Dermis microvascular lymphatic vessel endothelial cell (primary cell): Measurements from ENCODE around the gene TBC1D8B. TPM values are rescaled to one million over a fixed set of nuclear protein-coding genes. Genes with fewer than 3 reads are reported as not detected.
A peak's percentile ranks its signal among the peaks of the same experiment; 100 is the strongest.

Experiments used
- DNase-seq, 2 donors: peaks; one replicate each; pipeline versions ENCODE4 v3.0.0 to v3.0.0-alpha.2; 2010; ENCODE audit warnings: low read depth in 2 of 2
- total RNA-seq: library from RNA; depleted of rRNA; stranded (reverse); fragments of >200 nt; gene quantifications from 2 replicates; pipeline ENCODE4 v1.2.1, GENCODE V29; 2014

The TBC1D8B gene
- total RNA-seq, 1 donor from 2014 or later, result 2.4 TPM

DNA sequence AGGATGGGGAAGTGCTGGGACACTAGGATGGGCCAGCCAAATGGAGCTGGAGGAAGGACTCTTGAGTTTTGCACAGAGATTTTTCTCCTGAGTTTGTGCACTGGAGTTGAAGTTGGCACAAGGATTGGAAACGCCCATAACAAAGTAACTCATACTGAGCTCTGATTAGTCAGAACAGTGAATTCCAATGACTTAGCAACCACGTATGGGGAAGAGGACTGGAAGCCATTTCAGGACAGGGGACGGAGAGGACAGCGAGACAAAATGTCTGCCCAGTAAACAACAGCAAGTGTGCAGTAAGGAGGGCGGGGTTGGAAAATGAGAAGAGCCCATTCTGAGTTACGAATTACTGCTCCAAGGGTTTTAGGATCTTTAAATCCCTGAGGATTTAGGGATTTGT, 94.8 kb downstream of the TBC1D8B start:
- DNase-seq, result no peak

DNA sequence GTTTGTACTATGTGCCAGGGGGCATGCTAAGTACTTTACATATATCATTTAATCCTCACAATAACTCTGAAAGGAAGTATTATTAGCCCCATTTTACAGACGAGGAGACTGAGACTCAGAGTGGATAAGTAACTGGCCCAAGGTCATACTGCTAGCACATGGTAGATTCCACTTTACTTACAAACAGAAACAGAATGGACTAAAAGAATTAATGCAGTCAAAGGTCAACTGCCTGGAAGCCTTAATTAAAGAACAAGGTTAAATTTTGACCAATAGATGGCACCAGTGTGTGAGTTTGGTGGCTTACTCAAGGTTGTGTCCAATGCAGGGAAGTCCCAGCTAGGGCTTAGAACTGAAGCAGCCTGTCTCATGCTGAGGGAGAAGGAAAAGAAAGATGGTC, 96.0 kb downstream of the TBC1D8B start:
- peak; percentile 11 to 46 for DNase-seq

DNA sequence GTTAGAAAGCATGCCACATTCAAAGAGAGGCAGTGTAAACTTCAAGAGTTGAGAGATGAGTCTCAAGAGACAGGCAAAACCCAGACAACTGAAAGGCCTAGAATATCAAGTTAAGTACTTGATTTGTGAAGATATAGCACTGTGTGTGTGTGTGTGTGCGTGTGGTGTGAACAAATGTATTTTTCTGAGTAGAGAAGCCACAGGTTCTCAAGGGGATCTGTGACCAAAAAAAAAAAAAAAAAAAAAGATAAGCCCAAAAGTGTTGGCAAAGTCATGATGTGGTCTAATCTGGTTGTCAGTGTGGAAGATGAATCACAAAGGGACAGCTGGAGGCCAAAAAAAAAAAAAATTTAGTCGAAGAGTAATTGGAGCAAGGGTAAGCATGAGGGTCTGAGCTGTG, 96.8 kb downstream of the TBC1D8B start:
- no peak for DNase-seq

DNA sequence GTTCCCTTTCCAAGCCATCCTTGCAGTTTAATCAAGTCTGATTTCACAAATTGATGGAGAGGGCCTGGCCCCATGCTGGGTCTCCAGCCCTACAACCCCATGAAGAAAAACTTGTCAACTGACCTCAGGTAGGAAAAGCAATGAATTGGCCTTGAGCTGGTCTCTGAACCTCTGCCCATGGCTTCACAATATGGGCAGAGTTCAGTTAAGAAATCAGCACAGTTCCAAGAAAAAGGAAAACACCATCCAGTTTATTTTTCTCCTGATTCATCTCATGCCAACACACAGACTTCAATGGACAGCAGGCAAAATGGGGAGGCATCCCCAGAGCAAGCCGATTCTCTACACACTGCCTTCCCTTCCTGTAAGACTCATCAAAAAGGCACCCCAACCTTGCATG, 97.4 kb downstream of the TBC1D8B start:
- DNase-seq, result no peak

DNA sequence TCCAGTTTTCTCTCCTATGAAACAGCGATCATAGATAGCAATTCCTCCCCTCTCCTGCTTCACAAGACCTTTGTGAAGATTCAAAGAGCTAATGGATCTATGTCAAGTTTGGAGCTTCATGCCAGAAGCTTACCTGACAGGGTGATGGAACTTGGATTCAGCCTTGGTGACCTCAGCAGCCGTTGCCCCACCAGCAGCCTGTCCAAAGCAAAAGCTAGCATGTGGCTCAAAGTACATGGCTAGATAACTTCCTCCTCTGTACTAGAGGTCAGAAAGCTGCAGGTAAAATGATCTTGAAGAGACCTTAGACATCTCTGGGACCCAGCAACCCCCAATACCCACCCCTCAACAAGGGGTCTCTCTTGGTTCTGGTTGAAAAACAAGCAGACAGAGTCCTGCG, 98.9 kb downstream of the TBC1D8B start:
- no peak for DNase-seq

DNA sequence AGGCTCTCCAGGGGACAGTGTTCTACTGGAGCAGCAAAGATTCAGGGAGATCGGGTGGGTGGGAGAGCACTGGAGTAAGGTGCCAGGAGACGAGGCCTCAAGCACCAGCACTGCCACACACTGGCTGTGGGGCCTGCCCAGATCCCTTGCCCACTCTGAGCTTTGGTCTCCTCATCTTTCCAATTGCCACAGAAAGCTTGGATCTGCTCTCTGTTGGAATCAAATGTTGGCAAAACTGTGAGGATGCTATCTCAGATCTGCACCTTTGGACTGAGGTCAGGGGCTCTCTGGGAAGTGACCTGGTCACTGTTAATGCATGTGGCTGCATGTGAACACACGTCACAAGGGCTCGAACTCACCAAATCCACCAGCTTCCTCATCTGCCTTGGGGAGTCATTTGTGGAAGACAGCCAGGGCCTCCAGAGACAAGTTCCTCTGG, 99.3 kb downstream of the TBC1D8B start:
- DNase-seq, result no peak

DNA sequence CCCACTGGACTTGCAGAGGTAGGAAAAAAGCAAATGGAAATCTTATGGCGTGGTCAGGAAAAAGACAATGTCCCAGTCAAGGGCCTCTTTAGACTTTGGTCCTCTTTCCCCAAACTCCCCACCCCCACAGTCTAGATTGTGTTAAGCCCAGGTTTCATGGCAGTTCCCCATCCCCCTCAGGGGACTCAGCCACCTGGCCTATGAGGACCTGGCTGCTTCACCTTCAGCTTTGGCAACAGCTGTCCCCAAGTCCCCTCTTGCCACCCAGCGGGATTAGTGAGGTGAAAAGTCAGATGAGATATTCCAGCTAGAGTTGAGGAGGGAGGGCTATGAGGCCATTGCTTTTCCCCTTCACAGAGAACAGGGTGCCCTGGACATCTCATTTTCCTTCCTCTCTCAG, 100.2 kb downstream of the TBC1D8B start:
- no peak for DNase-seq

DNA sequence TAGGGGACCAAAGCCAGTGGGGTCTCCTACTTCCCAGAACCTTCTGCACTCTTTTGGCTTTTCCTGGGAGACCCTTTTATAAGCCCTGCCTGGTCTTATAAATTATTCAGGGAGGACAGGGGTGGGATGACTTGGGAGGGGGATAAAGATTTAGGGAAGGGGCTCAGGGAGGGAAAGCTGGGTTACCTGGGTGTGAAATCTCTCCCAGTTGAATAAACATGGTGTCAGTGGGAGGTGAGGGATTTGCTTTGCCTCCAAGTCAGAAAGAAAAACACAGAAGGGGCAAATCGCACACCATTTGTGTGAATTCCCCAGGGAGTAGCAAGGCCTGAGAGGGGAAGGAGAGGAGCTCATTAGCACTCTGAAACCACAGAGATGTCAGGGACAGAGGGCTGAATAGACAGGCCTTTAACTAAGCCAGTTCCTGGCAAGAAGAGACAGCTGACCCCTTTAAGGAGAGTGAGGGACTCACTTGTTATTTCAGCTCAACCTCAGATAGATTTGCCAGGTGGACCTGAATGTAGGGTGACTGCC, 100.9 kb downstream of the TBC1D8B start, which contains the start of gene RIPPLY1:
TSS of gene RIPPLY1 (minus strand) at position 51 of the 534 bp plus-strand sequence. CDS start 54 bp downstream, outside the sequence.
- no peak for DNase-seq

DNA sequence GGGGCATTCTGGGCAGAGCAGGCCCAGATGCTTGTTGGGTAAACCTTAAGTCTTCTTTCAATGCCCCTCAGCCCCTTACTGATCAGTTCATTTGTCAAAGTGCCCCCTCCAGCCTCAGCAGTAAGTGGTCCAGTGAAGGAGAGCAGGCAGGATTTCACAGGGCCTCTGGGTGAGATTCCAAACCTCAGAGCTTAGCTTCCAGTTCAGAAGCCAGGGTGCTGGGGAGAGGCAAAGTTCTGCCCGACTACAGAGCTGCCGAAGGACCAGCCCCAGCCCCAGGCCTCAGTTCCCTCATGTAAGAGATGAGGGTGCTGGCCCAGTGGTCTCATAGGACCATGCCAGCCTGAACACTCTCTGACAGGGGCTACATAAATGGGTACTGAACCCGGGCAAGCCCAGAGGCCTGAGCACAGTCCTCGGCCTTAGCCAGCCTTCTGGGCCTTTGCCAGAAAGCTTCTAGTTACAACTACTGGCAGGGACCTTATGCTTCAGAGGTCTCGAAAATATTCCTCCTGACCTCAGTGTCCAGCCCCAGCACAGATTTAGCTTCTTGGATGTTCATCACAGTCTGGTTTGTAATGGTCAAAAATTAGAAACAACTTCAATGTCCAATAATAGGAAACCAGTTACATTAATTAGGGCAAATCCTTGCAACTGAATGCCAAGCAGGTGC, 101.5 kb downstream of the TBC1D8B start:
- DNase-seq, result no peak

DNA sequence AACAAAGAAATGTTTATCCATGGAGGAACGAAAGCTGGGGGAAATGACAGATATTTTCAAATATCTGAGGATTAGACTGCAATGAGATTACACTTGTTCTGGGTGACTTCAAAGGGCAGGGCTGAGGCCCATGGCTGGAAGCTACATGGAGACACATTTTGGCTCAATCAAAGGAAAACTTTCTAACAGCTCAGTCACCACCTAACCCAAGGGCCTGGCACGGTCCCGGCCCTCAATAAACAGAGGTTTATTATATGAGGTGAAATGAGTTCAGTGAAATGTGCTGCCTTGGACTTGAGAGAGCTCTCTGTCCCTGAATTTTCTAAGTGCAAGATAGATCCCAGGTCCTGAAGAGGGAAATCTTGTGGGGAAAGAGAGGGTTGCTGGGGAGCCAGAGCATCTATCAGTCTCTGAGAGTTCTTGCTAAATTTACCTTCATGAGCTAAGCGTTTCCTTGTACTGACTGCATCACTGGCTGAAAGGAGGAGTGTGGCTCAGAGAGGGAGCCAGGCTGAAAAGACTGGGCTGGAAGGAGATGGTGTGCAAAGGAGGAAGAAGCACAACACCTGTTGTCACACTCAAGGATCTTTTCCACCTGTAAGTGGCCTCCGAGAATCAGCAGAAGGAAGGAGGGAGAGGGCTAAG, 102.7 kb downstream of the TBC1D8B start:
- no peak for DNase-seq

DNA sequence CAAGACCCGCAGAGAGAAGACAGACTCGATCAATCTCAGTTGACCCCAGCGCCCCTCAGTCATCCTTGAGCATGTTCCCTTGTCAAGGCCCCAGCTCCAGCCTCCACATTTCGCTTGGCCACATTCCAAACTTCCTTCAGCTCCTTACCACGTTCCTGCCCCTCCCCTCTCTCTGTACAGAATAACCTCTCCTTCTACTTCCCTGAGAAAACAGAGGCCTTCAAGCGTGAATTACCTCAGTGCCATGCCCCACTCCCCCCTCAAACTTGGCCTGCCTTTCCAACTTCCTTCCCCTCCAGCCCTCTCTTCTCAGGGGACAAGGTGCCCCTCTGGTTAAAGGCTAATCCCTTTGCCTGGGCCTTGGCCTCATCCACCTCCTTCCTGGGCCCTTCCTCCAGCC, 103.9 kb downstream of the TBC1D8B start:
- peak in 1 of 2 donors; percentile 2 for DNase-seq

DNA sequence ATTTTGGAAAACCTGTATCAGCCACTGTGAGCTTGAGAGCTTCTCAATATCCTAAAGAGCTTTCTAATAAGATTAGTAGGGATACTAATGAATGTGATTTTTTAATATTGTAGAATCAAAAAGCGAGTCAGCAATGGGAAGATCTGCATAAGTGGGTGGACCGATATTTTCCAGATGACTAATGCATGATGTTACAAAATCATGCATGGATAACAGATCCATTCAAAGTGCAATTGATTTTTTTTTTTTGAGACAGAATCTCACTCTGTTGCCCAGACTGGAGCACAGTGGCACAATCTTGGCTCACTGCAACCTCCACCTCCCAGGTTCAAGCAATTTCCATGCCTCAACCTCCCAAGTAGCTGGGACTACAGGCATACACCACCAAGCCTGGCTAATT, 110.4 kb downstream of the TBC1D8B start:
- DNase-seq, result no peak

DNA sequence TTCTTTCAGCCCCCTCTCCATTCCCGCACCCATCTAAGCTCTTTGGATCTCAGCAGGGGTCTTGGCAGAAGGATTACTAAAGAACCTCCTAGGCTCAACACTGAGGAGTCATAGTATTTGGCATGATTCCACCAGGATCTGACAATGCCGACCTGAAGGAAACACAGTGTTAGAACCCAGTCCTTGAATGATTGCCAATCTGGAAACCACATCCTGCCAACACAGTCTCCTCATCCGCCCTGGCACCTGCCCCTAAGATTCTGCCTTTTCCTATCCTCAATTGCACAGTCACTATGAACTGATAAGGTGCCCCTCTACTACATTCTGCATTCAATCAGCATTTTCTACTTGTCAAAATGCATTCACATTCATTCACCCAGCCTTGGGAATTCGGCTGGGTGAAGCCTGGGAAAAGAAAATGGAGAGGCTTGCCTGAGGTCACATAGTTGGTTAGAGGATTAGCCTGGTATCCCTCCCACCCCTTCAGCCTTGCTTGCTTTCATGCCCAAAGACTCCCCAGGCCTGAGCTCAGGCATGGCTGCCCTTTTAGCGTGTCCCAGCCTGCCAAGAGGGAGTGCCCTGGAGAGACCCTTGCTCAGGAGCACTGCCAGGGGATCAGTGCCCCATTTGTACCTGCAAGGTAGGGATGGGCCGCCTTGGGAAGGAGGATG, 115.5 kb downstream of the TBC1D8B start:
- DNase-seq, result peak in 1 of 2 donors; percentile 74

DNA sequence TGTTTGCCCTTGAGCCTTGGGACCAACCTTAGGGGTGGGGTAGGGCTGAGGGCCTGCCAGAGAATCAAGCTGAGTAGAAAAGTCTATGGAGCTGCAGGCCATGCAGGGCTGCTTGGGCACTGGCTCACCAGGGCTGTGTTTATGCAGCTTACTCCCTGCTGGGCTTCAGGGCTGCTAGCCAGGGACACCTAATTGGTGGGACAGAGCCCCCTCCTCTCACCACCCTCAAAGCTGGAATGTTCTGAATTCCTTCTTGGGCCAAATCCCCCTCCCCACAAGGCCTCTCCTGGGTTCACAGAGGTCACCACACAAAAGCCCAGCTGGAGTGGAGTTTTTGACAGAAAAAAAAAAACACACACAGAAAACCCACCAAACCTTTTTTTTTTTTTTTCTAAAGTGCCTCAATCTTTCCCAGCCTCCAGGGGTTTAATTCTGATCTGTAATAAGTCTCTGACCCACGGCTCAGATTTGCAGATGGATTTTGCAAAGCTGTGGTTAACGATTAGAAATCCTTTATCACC, 117.5 kb downstream of the TBC1D8B start, which contains the start of gene CLDN2:
TSS of gene CLDN2 (plus strand) at position 471 of the 521 bp plus-strand sequence. CDS start 7,827 bp downstream, outside the sequence.
- no peak for DNase-seq

DNA sequence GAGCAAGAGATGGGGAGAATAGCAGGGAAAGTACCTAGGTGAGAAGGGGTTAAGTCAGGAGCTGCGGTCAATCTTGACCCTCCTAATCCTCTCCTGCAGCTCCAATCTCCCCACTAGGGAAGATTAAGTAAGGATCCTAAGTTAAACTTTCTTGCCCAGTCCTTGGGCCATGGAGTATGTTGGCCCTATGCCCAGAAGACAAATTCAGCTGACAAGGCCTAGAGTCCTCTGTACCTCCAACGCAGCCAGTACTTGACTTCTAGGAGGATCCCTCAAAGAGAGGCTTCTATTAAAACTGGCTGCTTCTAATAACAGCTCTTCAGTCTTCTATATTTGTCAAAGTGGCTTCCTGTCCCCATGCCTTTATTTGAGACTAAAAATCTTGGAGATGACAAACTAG, 119.2 kb downstream of the TBC1D8B start:
- no peak for DNase-seq

Other genes starting within 250 kb of the TBC1D8B start
- gene RADX, start 190.7 kb upstream of the TBC1D8B start, total RNA-seq, result under 0.01 and 0.26 TPM in 2 replicates
- gene RNF128, start 76.0 kb upstream of the TBC1D8B start, total RNA-seq, result 0.13 TPM in 1 of 2 replicates, not detected in the other
- gene RIPPLY1, start 100.7 kb downstream of the TBC1D8B start, total RNA-seq, result not detected in 2 replicates
- not detected in 2 replicates for gene CLDN2, start 117.7 kb downstream of the TBC1D8B start, total RNA-seq
- 6.6 and 6.8 TPM in 2 replicates for gene MORC4, start 197.5 kb downstream of the TBC1D8B start, total RNA-seq